Heart right ventricle (tissue), 16 donors: ENCODE data around the gene NSF. TPM values are rescaled to one million over a fixed set of nuclear protein-coding genes. Genes with fewer than 3 reads are reported as not detected.

Source experiments
- ATAC-seq, 8 donors: fragments of 200-7000 bp; cut with Tn5 transposase; one replicate each; pipeline ENCODE4 v1.9.1; 2020; ENCODE audit warnings: mild to moderate bottlenecking in 8 of 8, moderate library complexity in 8 of 8, moderate number of reproducible peaks in 1 of 8
- DNase-seq, 2 donors: peaks; one replicate each; pipeline ENCODE4 v3.0.0-alpha.2; 2020
- H3K27ac ChIP-seq, 10 donors: fragments of 200-600 bp; sonication (generic) in 2 of 10; one replicate each; pipeline versions ENCODE4 v1.5.0 to v1.8.0; 2020 to 2022; ENCODE audit warnings: mild to moderate bottlenecking in 3 of 10
- H3K27me3 ChIP-seq, 7 donors: fragments of 200-600 bp; one replicate each; pipeline ENCODE4 v1.8.0; 2021 to 2022; ENCODE audit warnings: mild to moderate bottlenecking in 2 of 7
- H3K36me3 ChIP-seq, 9 donors: fragments of 200-600 bp; sonication (generic) in 1 of 9; one replicate each; pipeline versions ENCODE4 v1.5.0 to v1.8.0; 2020 to 2022; ENCODE audit warnings: mild to moderate bottlenecking in 2 of 9
- H3K4me1 ChIP-seq, 9 donors: fragments of 200-600 bp; sonication (generic) in 1 of 9; one replicate each; pipeline versions ENCODE4 v1.5.0 to v1.8.0; 2020 to 2022; ENCODE audit warnings: mild to moderate bottlenecking in 4 of 9
- H3K4me3 ChIP-seq, 10 donors: fragments of 200-600 bp; sonication (generic) in 2 of 10; one replicate each; pipeline versions ENCODE4 v1.5.0 to v1.8.0; 2020 to 2022; ENCODE audit warnings: mild to moderate bottlenecking in 7 of 10, moderate library complexity in 2 of 10
- H3K9me3 ChIP-seq, 11 donors: fragments of 200-600 bp in 10 of 11; sonication (generic) in 2 of 11; one replicate each; pipeline versions ENCODE4 v1.5.0 to v1.8.0; 2013 to 2022; ENCODE audit warnings: mild to moderate bottlenecking in 2 of 11, control low read depth in 1 of 11, moderate library complexity in 1 of 11
- WGBS, 2 donors: extraction: QIAGEN DNeasy Blood & Tissue Kit; methylation state at CpG; one replicate each; pipeline ENCODE4 v1.1.7; 2013; ENCODE audit warnings: inconsistent platforms in 1 of 2; 5-methylcytosine and 5-hydroxymethylcytosine counted together
- intact Hi-C, 10 donors: fragments of 100-400 bp; cut with DNase I; formaldehyde crosslinking; loops; one replicate each; pipeline versions ENCODE4 v1.11.1 to v1.14.2; 2022
- polyA plus RNA-seq, 2 donors: library from polyadenylated mRNA; stranded (reverse); fragments of 200-250 nt; gene quantifications; one replicate each; pipeline ENCODE4 v1.2.3, GENCODE V29; 2013
- total RNA-seq, 10 donors: library from RNA; stranded (reverse); fragmentation: NEBNext Ultra II Directional in 3 of 10; extraction: Animal tissue kit (Norgen Biotek cat#: 25700) in 3 of 10; gene quantifications; one replicate each; pipeline versions ENCODE4 v1.2.1 to v1.2.4, GENCODE V29; 2021 to 2023
- TF ChIP-seq, protein P1 (sequence below), 9 donors: fragments of 200-600 bp; sonication (generic) in 2 of 9; IDR thresholded peaks; one replicate each; pipeline versions ENCODE4 v1.5.0 to v1.8.0; 2021 to 2022; ENCODE audit warnings: antibody characterized with exemption in 9 of 9, mild to moderate bottlenecking in 5 of 9, moderate library complexity in 1 of 9
- donor health status: Arrhythmogenic right ventricular cardiomyopathy.
- donor health status: ischemic (EF 13 %, LVEDD 7.1; RV severe dilation, severe dysfunction).
- donor health status: healthy with polysubstance abuse.
- donor health status: DM: no; HTN: yes; CAD: no.
- donor health status: DM: no; HTN: no; CAD: no.
- donor health status: ischemic (EF 25% LVEDD 6.9; RV normal size, moderate dysfunction).
- donor health status: ischemic (EF 25% LVEDD 5.7; RV mildly dilated, moderate dysfunction).
- donor health status: healthy.
- donor health status: DM: yes; HTN: yes; CAD: no.
- donor health status: Ischemic cardiomyopathy.
- donor health status: ischemic (EF 35%, LVEDD 5.7; RV mildly dilated, moderate dysfunction).
- donor health status: nonischemic (EF 11% LVEDD 7.7; RV severe dilation, severe dysfunction).
- donor health status: DM: yes; HTN: yes; CAD: no.
- donor health status: PGD.
- donor health status: ischemic (EF 29% LVEDD 5.4; RV normal size, mild dysfunction).
- donor health status: nonischemic (EF 23%, LVEDD 6.1; RV moderate dilation, normal function).

The NSF gene
- total and polyA plus RNA-seq, 12 donors = 4.5 to 28.0 (median 19.6) TPM

DNA sequence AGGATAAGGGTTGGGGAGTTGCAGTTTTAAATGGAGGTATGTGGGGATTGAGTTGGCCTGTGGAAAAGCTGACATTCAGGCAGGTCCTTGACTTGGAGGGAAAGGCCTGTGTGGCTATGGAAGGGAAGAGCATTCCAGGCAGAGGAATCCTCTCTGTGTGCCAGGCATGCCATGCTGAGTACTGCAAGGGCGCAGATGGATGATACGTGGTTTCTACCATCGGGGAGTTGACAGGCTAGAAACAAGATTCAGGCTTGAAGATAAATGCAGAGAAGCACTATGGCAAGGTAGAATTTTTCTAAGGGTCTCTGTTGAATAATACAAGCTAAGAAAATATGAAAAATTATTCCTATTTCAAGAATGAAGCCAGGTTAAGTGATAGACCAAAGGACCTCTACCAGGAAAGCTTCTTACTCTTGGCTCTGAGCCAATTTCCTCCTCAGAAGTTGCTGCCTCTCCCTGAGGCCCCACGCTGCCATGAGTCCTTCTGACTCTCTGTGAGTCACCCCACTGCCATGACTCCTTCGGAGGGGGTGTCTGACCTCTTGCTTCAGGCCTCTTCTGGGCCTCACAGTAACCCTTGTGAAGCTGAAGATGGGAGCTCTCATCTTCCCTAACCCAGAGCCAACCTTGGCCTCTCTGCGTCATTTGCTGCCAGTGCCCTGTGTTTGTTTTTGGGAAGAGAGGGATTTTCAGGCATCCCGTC lies 152.2 kb downstream of the NSF start:
- H3K27me3 ChIP-seq = no peaks in the 10 kb centered on the region
- WGBS, 2 donors = 50 to 65% methylated on average over 7 of the region's 7 CpGs
- H3K27ac ChIP-seq = peak overlapping the region in 6 of 10 donors; percentile 31 to 78 (median 53)
- peak; percentile 55 to 98 (median 88) for ATAC-seq
- H3K4me1 ChIP-seq = peaks cover 0 to 17% (median 5%) of the 10 kb centered on the region in 9 donors
- H3K4me3 ChIP-seq = no peak overlapping the region
- H3K36me3 ChIP-seq = peaks cover 0 to 29% (median 0%) of the 10 kb centered on the region in 9 donors
- intact Hi-C loops = loop anchor here in 1 of 10 donors (10.0 kb wide), 1 partner anchor 62 kb away; no protein-coding TSS in a partner anchor
- no peaks in the 10 kb centered on the region for H3K9me3 ChIP-seq
- TF ChIP-seq, protein P1, sequence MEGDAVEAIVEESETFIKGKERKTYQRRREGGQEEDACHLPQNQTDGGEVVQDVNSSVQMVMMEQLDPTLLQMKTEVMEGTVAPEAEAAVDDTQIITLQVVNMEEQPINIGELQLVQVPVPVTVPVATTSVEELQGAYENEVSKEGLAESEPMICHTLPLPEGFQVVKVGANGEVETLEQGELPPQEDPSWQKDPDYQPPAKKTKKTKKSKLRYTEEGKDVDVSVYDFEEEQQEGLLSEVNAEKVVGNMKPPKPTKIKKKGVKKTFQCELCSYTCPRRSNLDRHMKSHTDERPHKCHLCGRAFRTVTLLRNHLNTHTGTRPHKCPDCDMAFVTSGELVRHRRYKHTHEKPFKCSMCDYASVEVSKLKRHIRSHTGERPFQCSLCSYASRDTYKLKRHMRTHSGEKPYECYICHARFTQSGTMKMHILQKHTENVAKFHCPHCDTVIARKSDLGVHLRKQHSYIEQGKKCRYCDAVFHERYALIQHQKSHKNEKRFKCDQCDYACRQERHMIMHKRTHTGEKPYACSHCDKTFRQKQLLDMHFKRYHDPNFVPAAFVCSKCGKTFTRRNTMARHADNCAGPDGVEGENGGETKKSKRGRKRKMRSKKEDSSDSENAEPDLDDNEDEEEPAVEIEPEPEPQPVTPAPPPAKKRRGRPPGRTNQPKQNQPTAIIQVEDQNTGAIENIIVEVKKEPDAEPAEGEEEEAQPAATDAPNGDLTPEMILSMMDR (IDR thresholded peaks at IDR 0.05) = no peak
- peak in 1 of 2 donors; percentile 26 for DNase-seq

DNA sequence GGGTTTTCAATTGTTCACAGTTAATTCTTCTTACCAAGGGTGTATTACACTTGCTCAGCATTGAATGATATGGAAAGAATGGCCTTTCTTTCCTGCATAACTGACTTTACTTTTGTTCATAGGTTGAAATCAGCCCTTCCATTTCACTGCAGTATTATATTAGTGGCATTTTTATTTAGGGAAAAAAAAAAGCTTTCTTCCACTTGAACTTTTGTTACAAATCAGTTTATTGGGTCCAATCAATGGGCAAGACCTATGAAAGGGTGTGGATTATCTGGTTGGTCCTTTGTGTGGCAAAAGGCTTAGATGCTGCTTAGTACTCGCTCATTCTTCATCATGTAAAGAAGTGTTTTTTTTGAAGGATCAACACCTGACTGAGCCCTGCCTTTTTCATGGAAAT lies 154.0 kb downstream of the NSF start:
- 96 to 100% methylated on average over 1 of the region's 1 CpG for WGBS, 2 donors
- no peaks in the 10 kb centered on the region for H3K9me3 ChIP-seq
- H3K27ac ChIP-seq = no peak overlapping the region
- H3K4me1 ChIP-seq = peaks cover 0 to 17% (median 5%) of the 10 kb centered on the region in 9 donors
- intact Hi-C loops = loop anchor here in 1 of 10 donors (10.0 kb wide), 1 partner anchor 60 kb away; no protein-coding TSS in a partner anchor
- TF ChIP-seq, protein P1 (IDR thresholded peaks at IDR 0.05) = no peak
- H3K27me3 ChIP-seq = no peaks in the 10 kb centered on the region
- no peak overlapping the region for H3K4me3 ChIP-seq
- DNase-seq = no peak
- H3K36me3 ChIP-seq = peaks cover 0 to 24% (median 0%) of the 10 kb centered on the region in 9 donors
- no peak for ATAC-seq

DNA sequence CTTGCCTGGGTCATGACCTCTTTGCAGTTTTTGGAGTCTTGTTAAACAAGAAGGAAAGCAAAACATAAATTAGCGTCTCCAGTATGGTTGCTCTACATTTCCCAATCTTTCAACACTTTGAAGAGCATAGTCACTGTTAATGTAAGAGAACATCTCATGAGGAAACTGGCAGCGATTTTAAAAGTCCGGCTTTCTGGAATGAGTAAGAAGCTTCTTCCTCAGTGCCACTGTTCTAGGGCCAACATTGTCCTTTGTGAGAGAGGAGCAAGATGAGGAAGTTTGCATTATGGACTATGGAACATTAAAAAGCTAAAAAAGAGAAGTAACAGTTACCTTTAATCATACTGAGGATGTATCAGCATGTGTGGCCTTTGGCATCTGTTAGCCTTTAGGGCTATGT lies 154.9 kb downstream of the NSF start:
- Histone ChIP-seq H3K4me1 (peaks cover 0 to 17% (median 5%) of the 10 kb centered on the region in 9 donors), H3K36me3 (peaks cover 0 to 28% (median 0%) of the 10 kb centered on the region in 9 donors), H3K4me3 (no peak overlapping the region), H3K9me3 (no peaks in the 10 kb centered on the region), H3K27ac (no peak overlapping the region), H3K27me3 (no peaks in the 10 kb centered on the region)
- no peak for DNase-seq
- intact Hi-C loops = loop anchor here in 2 of 10 donors (5.0 to 10.0 kb wide), 2 partner anchors 59 to 738 kb away; no protein-coding TSS in a partner anchor
- TF ChIP-seq, protein P1 (IDR thresholded peaks at IDR 0.05) = no peak
- ATAC-seq = no peak
- WGBS, 2 donors = 93 to 97% methylated on average over 3 of the region's 3 CpGs

DNA sequence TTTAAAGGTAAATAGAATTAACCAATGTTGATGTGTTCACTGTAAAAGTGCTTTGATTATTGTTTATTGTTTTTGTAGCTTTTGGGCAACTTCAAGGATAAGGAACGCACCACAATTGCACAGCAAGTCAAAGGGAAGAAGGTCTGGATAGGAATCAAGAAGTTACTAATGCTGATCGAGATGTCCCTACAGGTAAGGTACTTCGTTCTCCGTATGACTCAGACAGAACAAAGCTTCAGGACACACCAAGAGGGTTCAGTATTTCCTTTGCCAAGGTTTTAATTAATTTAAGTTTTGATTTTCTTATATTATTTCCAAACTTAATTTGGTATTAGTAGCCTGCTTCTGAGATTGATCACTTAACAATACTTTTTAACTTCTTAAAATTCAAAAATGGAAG lies 161.0 kb downstream of the NSF start:
- H3K27ac ChIP-seq = no peak overlapping the region
- 95 to 97% methylated on average over 4 of the region's 4 CpGs for WGBS, 2 donors
- H3K36me3 ChIP-seq = peaks cover 0 to 81% (median 22%) of the 10 kb centered on the region in 9 donors
- DNase-seq (no peak), ATAC-seq (no peak)
- H3K27me3 ChIP-seq = no peaks in the 10 kb centered on the region
- intact Hi-C loops = no loop called here
- TF ChIP-seq, protein P1 (IDR thresholded peaks at IDR 0.05) = no peak
- H3K4me1 ChIP-seq = no peaks in the 10 kb centered on the region
- H3K4me3 ChIP-seq = no peak overlapping the region
- H3K9me3 ChIP-seq = no peaks in the 10 kb centered on the region
